ENCODE measurements around the gene TRPC3.

- no peak for TF ChIP-seq CTCF (IDR thresholded peaks at IDR 0.05)
- no peak for TF ChIP-seq EP300 (IDR thresholded peaks at IDR 0.05)
- no peak for TF ChIP-seq POLR2A (IDR thresholded peaks at IDR 0.05)
- TF ChIP-seq POLR2AphosphoS5 (IDR thresholded peaks at IDR 0.05): no peak
These were observed 9.0 kb upstream of the TRPC3 start for GRCh38 chr4:121960818-121961217.
